HepG2 (cell line): ENCODE results near the gene NFXL1. TPM values are rescaled to one million over a fixed set of nuclear protein-coding genes. Genes with fewer than 3 reads are reported as not detected.

Source experiments
- FLYWCH1 ChIP-seq: sonication (generic); formaldehyde crosslinking; IDR thresholded peaks from 2 replicates; pipeline ENCODE4 v1.8.1; 2023; ENCODE audit warnings: mild to moderate bottlenecking, missing genetic modification reagents
- ZHX1 ChIP-seq: sonication (generic); formaldehyde crosslinking; IDR thresholded peaks from 2 replicates; pipeline ENCODE4 v1.8.1; 2022; ENCODE audit warnings: low read depth, mild to moderate bottlenecking, missing genetic modification reagents
- ZIK1 ChIP-seq: sonication (generic); formaldehyde crosslinking; IDR thresholded peaks from 2 replicates; pipeline ENCODE4 v1.5.0; 2020; ENCODE audit warnings: mild to moderate bottlenecking, low read depth, missing genetic modification reagents, borderline replicate concordance
- ZMYM3 ChIP-seq: sonication (generic); formaldehyde crosslinking; IDR thresholded peaks from 2 replicates; pipeline ENCODE4 v1.5.1; 2020; ENCODE audit warnings: mild to moderate bottlenecking, missing genetic modification reagents
- ZNF460 ChIP-seq: sonication (generic); formaldehyde crosslinking; IDR thresholded peaks from 2 replicates; pipeline ENCODE4 v1.5.1; 2020; ENCODE audit warnings: missing genetic modification reagents, mild to moderate bottlenecking, borderline replicate concordance
- ZNF569 ChIP-seq: sonication (generic); formaldehyde crosslinking; IDR thresholded peaks from 2 replicates; pipeline ENCODE4 v1.5.0; 2020; ENCODE audit warnings: mild to moderate bottlenecking, missing genetic modification reagents, moderate library complexity, borderline replicate concordance
- polyA plus RNA-seq, 8 experiments: library from polyadenylated mRNA; depleted of rRNA in 3 of 8; stranded (reverse) in 7 of 8; unstranded in 1 of 8; fragments of >200 nt; fragmentation: Illumina TruSeq in 4 of 8; extraction: Trizol in 4 of 8; gene quantifications; 2 replicates each; pipeline versions ENCODE4 v1.2.1 to v1.2.3, GENCODE V29; 2011 to 2016; ENCODE audit warnings: low read depth in 4 of 8, missing spikeins in 1 of 8, mixed read lengths in 1 of 8; ENCODE audit not compliant: insufficient read depth in 1 of 8
- total RNA-seq, 5 experiments: library from RNA; depleted of rRNA; stranded (reverse); fragments of >200 nt; fragmentation: Illumina TruSeq; extraction: Trizol; gene quantifications; 2 replicates each; pipeline ENCODE4 v1.2.3, GENCODE V29; 2016; ENCODE audit warnings: low read depth in 1 of 5
- TF ChIP-seq, protein P1 (sequence below): sonication (generic); formaldehyde crosslinking; IDR thresholded peaks from 2 replicates; pipeline ENCODE4 v1.5.1; 2020; ENCODE audit warnings: mild to moderate bottlenecking, missing genetic modification reagents, moderate library complexity
- TF ChIP-seq, protein P2 (sequence below): sonication (generic); formaldehyde crosslinking; IDR thresholded peaks from 2 replicates; pipeline ENCODE4 v1.5.1; 2020; ENCODE audit warnings: mild to moderate bottlenecking, missing genetic modification reagents, borderline replicate concordance
- TF ChIP-seq, protein P3 (sequence below): sonication (generic); formaldehyde crosslinking; IDR thresholded peaks from 2 replicates; pipeline ENCODE4 v1.8.0; 2022; ENCODE audit warnings: mild to moderate bottlenecking, missing genetic modification reagents
- TF ChIP-seq, protein P4 (sequence below): IDR thresholded peaks from 2 replicates; pipeline ENCODE4 v1.6.1; 2016; ENCODE audit warnings: low read depth, control low read depth
- TF ChIP-seq, protein P5 (sequence below): sonication (generic); formaldehyde crosslinking; IDR thresholded peaks from 2 replicates; pipeline ENCODE4 v1.8.0; 2022; ENCODE audit warnings: mild to moderate bottlenecking, missing genetic modification reagents, moderate library complexity

The NFXL1 gene
- total and polyA plus RNA-seq, 2 of the 13 experiments (the other 11 are each of a cell fraction or from before 2014, with no cell fraction given), result 12.0 to 18.6 TPM

GRCh38 chr4:47837094-47837907 lies 77.1 kb downstream of the NFXL1 start (continued):
- TF ChIP-seq, protein P1, sequence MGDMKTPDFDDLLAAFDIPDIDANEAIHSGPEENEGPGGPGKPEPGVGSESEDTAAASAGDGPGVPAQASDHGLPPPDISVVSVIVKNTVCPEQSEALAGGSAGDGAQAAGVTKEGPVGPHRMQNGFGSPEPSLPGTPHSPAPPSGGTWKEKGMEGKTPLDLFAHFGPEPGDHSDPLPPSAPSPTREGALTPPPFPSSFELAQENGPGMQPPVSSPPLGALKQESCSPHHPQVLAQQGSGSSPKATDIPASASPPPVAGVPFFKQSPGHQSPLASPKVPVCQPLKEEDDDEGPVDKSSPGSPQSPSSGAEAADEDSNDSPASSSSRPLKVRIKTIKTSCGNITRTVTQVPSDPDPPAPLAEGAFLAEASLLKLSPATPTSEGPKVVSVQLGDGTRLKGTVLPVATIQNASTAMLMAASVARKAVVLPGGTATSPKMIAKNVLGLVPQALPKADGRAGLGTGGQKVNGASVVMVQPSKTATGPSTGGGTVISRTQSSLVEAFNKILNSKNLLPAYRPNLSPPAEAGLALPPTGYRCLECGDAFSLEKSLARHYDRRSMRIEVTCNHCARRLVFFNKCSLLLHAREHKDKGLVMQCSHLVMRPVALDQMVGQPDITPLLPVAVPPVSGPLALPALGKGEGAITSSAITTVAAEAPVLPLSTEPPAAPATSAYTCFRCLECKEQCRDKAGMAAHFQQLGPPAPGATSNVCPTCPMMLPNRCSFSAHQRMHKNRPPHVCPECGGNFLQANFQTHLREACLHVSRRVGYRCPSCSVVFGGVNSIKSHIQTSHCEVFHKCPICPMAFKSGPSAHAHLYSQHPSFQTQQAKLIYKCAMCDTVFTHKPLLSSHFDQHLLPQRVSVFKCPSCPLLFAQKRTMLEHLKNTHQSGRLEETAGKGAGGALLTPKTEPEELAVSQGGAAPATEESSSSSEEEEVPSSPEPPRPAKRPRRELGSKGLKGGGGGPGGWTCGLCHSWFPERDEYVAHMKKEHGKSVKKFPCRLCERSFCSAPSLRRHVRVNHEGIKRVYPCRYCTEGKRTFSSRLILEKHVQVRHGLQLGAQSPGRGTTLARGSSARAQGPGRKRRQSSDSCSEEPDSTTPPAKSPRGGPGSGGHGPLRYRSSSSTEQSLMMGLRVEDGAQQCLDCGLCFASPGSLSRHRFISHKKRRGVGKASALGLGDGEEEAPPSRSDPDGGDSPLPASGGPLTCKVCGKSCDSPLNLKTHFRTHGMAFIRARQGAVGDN (CRISPR knock-in tag), result peak; percentile 63
- no peak for TF ChIP-seq ZHX1
- TF ChIP-seq, protein P2, sequence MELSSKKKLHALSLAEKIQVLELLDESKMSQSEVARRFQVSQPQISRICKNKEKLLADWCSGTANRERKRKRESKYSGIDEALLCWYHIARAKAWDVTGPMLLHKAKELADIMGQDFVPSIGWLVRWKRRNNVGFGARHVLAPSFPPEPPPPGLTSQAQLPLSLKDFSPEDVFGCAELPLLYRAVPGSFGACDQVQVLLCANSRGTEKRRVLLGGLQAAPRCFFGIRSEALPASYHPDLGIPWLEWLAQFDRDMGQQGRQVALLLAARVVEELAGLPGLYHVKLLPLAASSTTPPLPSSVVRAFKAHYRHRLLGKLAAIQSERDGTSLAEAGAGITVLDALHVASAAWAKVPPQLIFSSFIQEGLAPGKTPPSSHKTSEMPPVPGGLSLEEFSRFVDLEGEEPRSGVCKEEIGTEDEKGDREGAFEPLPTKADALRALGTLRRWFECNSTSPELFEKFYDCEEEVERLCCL (CRISPR knock-in tag), result no peak
- TF ChIP-seq ZNF460 (CRISPR knock-in tag), result no peak
- no peak for TF ChIP-seq ZIK1 (CRISPR knock-in tag)
- TF ChIP-seq, protein P3, sequence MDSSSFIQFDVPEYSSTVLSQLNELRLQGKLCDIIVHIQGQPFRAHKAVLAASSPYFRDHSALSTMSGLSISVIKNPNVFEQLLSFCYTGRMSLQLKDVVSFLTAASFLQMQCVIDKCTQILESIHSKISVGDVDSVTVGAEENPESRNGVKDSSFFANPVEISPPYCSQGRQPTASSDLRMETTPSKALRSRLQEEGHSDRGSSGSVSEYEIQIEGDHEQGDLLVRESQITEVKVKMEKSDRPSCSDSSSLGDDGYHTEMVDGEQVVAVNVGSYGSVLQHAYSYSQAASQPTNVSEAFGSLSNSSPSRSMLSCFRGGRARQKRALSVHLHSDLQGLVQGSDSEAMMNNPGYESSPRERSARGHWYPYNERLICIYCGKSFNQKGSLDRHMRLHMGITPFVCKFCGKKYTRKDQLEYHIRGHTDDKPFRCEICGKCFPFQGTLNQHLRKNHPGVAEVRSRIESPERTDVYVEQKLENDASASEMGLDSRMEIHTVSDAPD, result no peak
- TF ChIP-seq ZNF569 (CRISPR knock-in tag), result no peak
- TF ChIP-seq, protein P4, sequence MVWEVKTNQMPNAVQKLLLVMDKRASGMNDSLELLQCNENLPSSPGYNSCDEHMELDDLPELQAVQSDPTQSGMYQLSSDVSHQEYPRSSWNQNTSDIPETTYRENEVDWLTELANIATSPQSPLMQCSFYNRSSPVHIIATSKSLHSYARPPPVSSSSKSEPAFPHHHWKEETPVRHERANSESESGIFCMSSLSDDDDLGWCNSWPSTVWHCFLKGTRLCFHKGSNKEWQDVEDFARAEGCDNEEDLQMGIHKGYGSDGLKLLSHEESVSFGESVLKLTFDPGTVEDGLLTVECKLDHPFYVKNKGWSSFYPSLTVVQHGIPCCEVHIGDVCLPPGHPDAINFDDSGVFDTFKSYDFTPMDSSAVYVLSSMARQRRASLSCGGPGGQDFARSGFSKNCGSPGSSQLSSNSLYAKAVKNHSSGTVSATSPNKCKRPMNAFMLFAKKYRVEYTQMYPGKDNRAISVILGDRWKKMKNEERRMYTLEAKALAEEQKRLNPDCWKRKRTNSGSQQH (CRISPR knock-in tag), result no peak
- TF ChIP-seq ZMYM3, result no peak
- TF ChIP-seq, protein P5, sequence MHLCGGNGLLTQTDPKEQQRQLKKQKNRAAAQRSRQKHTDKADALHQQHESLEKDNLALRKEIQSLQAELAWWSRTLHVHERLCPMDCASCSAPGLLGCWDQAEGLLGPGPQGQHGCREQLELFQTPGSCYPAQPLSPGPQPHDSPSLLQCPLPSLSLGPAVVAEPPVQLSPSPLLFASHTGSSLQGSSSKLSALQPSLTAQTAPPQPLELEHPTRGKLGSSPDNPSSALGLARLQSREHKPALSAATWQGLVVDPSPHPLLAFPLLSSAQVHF (CRISPR knock-in tag), result no peak
- TF ChIP-seq FLYWCH1, result no peak
